DND-41 (cell line): Measurements from ENCODE around the gene DIS3L2.

Experiments
- ATAC-seq: fragments of 200-7000 bp; cut with Tn5 transposase; 3 replicates; pipeline ENCODE4 v1.9.1; 2021; ENCODE audit warnings: low read depth; ENCODE audit not compliant: insufficient read depth
- DNase-seq: peaks from one replicate; pipeline ENCODE4 v3.0.0-alpha.2; 2020
- H2AFZ ChIP-seq: 2 replicates; pipeline ENCODE4 v1.6.0; 2012; ENCODE audit warnings: low read depth, low read length
- H3K27ac ChIP-seq: 2 replicates; pipeline ENCODE4 v1.5.1; 2012; ENCODE audit warnings: low read length, inconsistent platforms
- H3K27me3 ChIP-seq: fragments of 200-600 bp; sonication (generic); 2 replicates; pipeline ENCODE4 v1.6.0; 2012; ENCODE audit warnings: low read length, mild to moderate bottlenecking, inconsistent platforms; ENCODE audit not compliant: insufficient read depth, poor library complexity
- H3K36me3 ChIP-seq: 2 replicates; pipeline ENCODE4 v1.5.1; 2012; ENCODE audit warnings: low read length, inconsistent platforms; ENCODE audit not compliant: insufficient read depth
- H3K4me1 ChIP-seq: 2 replicates; pipeline ENCODE4 v1.5.1; 2012; ENCODE audit warnings: mild to moderate bottlenecking, low read length; ENCODE audit not compliant: insufficient read depth
- H3K4me2 ChIP-seq: 2 replicates; pipeline ENCODE4 v1.6.0; 2012; ENCODE audit warnings: mild to moderate bottlenecking, moderate library complexity, low read length, inconsistent platforms; ENCODE audit not compliant: insufficient read depth
- H3K4me3 ChIP-seq, 2 experiments: fragments of 200-600 bp in 1 of 2; shearing (Covaris generic) in 1 of 2; 2 replicates each; pipeline ENCODE4 v1.5.1; 2012 to 2016; ENCODE audit warnings: inconsistent platforms in 2 of 2, low read length in 2 of 2, mild to moderate bottlenecking in 2 of 2, low read depth in 1 of 2, moderate library complexity in 1 of 2
- H3K79me2 ChIP-seq: 2 replicates; pipeline ENCODE4 v1.6.0; 2012; ENCODE audit warnings: low read length, inconsistent platforms; ENCODE audit not compliant: insufficient read depth
- H3K9ac ChIP-seq: 2 replicates; pipeline ENCODE4 v1.6.0; 2012; ENCODE audit warnings: low read depth, mild to moderate bottlenecking, inconsistent platforms, low read length, moderate library complexity
- H3K9me3 ChIP-seq: 2 replicates; pipeline ENCODE4 v1.5.1; 2012; ENCODE audit warnings: low read length, moderate library complexity, mild to moderate bottlenecking, inconsistent platforms; ENCODE audit not compliant: insufficient read depth, severe bottlenecking
- H4K20me1 ChIP-seq: 2 replicates; pipeline ENCODE4 v1.6.0; 2012; ENCODE audit warnings: low read length; ENCODE audit not compliant: insufficient read depth
- CTCF ChIP-seq: IDR thresholded peaks from 2 replicates; pipeline ENCODE4 v1.5.1; 2012; ENCODE audit warnings: borderline replicate concordance, low read length, moderate library complexity, mild to moderate bottlenecking; ENCODE audit not compliant: poor library complexity, severe bottlenecking; ENCODE audit errors: extremely low read depth
- EZH2 ChIP-seq: IDR thresholded peaks from 3 replicates; pipeline ENCODE4 v1.6.1; 2012; ENCODE audit warnings: borderline replicate concordance, low read depth, mild to moderate bottlenecking, moderate library complexity, low read length, inconsistent platforms; ENCODE audit not compliant: severe bottlenecking

DIS3L2 gene

DNA sequence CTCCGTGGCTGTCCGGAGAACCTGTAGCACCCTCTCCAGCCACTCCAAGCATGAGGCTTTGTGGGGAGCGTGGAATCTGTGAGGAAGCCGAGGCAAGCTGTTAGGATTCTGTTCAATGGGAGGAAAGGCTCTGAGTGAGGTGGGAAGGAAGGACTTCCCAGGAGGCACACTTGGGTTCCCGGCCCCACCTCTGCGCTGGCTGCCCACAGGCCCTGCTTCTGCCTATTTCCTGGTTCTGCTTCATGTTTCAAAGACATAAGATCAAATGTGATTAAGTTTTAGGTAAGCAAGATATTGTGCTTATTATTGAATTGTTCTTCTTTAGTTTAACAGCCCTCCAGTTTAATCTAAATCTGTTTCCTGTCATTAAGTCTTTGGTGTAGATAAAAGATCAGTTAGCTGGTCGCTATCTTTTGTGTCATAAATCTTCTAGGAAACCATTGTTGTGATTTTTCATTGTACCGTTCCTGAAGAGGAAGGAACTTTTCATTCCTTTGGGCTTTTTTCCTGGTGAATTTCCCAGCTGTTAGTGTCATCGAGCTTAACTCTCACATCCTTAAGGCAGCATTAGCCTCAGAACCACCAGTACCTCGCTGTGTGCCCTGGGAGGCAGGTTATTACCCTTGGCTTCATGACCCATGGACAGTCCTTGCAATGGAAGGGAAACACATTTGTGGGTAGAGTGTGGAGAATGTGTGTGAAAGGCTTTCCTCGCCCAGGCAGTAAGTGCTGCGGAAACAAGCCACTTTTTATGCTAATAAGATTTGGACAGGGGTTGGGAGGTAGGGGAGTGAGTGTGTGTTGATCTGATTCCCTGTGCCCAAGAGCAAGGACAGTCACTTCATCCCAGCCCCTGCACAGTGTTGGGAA is 355.2 kb downstream of the DIS3L2 start:
- Histone ChIP-seq H3K36me3 (0 out of 2 replicates have a peak, but pooled peaks cover 9% of the 10 kb centered on the region), H3K4me3 (no peak overlapping the region), H3K27me3 (no peaks in the 10 kb centered on the region), H3K9me3 (peaks cover 13% of the 10 kb centered on the region), H3K4me1 (peaks cover 38% of the 10 kb centered on the region), H3K27ac (peak overlapping the region; percentile 82), H2AFZ (no peak overlapping the region), H3K4me2 (0 out of 2 replicates have a peak overlapping the region, but pooled peaks have one; percentile 7), H3K79me2 (no peaks in the 10 kb centered on the region; the same call in 1 of the 2 replicates), H3K9ac (peak overlapping the region; percentile 31; the same call in 1 of the 2 replicates), H4K20me1 (peaks cover 1% of the 10 kb centered on the region; the same call in 1 of the 2 replicates)
- ATAC-seq (no peak), DNase-seq (no peak)
- TF ChIP-seq EZH2 (no peak), CTCF (no peak)

DNA sequence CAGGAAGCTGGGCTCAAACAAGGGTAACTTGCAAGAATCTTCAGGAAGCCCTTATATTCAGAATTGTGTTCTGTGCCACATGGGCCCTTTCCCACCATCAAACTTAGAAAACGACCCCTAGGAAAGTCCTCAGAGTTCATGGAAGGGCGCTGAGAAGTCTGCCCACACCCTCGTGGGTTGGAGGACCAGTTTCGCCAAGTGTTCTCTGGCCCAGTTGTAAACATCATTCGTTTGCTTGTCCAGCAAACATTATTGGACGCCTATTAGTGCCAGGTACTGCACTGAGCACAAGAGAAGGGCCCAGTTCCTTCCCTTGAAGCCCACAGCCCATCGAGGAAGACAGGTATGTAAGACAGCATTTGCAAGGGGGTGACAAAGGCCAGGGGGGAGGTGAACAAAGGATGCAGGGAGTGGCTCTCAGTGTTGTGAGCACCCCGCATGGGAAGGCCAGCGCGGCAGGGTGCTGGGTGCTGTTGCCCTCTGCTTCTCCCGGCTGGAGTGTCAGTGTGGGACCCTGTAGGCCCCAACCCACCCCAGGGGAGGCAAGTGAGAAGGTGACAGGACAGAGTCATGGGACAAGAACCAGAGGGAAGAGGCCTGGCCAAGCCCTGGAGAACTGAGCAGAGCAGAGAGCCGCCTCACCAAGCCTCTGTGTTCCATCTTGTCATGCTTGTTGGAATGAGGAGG is 356.8 kb downstream of the DIS3L2 start:
- Histone ChIP-seq H3K4me2 (no peak overlapping the region), H3K9me3 (peaks cover 4% of the 10 kb centered on the region), H2AFZ (no peak overlapping the region), H3K4me1 (peaks cover 38% of the 10 kb centered on the region), H3K79me2 (no peaks in the 10 kb centered on the region; the same call in 1 of the 2 replicates), H3K4me3 (no peak overlapping the region), H4K20me1 (peaks cover 5% of the 10 kb centered on the region; the same call in 1 of the 2 replicates), H3K36me3 (0 out of 2 replicates have a peak, but pooled peaks cover 4% of the 10 kb centered on the region), H3K9ac (no peak overlapping the region), H3K27me3 (no peaks in the 10 kb centered on the region), H3K27ac (no peak overlapping the region)
- no peak for ATAC-seq
- TF ChIP-seq EZH2: no peak
- TF ChIP-seq CTCF: no peak
- DNase-seq: no peak

- H3K27me3 ChIP-seq: no peaks in the 10 kb centered on the region
- no peak overlapping the region for H3K4me2 ChIP-seq
- H3K4me3 ChIP-seq: no peak overlapping the region
- peaks cover 5% of the 10 kb centered on the region; the same call in 1 of the 2 replicates for H4K20me1 ChIP-seq
- H3K79me2 ChIP-seq: no peaks in the 10 kb centered on the region
- H3K27ac ChIP-seq: 0 out of 2 replicates have a peak overlapping the region, but pooled peaks have one; percentile 4
- no peaks in the 10 kb centered on the region for H3K9me3 ChIP-seq
- no peaks in the 10 kb centered on the region for H3K36me3 ChIP-seq
- H2AFZ ChIP-seq: no peak overlapping the region
- H3K9ac ChIP-seq: no peak overlapping the region
- H3K4me1 ChIP-seq: peaks cover 29% of the 10 kb centered on the region
- ATAC-seq (no peak), DNase-seq (no peak)
- TF ChIP-seq EZH2: no peak
- TF ChIP-seq CTCF: no peak
Measured at GRCh38 chr2:232319067-232319802, 357.7 kb downstream of the DIS3L2 start.
